Kidney (tissue), 14 donors: ENCODE measurements around the gene CTIF. TPM values are rescaled to one million over a fixed set of nuclear protein-coding genes. Genes with fewer than 3 reads are reported as not detected.

Experiments
- DNase-seq, 5 donors: peaks; one replicate each; pipeline ENCODE4 v3.0.0-alpha.2; 2013 to 2020
- FAIRE-seq: peaks from 2 replicates; lab custom pipeline; 2012; peaks lifted over from hg19 to GRCh38; lab: Jason Lieb, UNC
- H3K27ac ChIP-seq, 2 donors: one replicate each; pipeline ENCODE4 v1.7.0; 2013; ENCODE audit warnings: low read depth in 2 of 2, low read length in 2 of 2, inconsistent platforms in 1 of 2
- H3K27me3 ChIP-seq: one replicate; pipeline ENCODE4 v1.7.1; 2013; ENCODE audit warnings: low read length, inconsistent platforms; ENCODE audit not compliant: control insufficient read depth, insufficient read depth
- H3K36me3 ChIP-seq, 3 donors: one replicate each; pipeline versions ENCODE4 v1.7.0 to v1.7.1; 2013; ENCODE audit warnings: low read length in 3 of 3, control low read depth in 1 of 3, inconsistent platforms in 1 of 3; ENCODE audit not compliant: insufficient read depth in 3 of 3, control insufficient read depth in 2 of 3
- H3K4me1 ChIP-seq, 3 donors: one replicate each; pipeline versions ENCODE4 v1.7.0 to v1.7.1; 2013; ENCODE audit warnings: low read length in 3 of 3, inconsistent platforms in 1 of 3, low read depth in 1 of 3; ENCODE audit not compliant: control insufficient read depth in 2 of 3, insufficient read depth in 2 of 3
- H3K4me3 ChIP-seq, 3 donors: one replicate each; pipeline versions ENCODE4 v1.7.0 to v1.8.1; 2013; ENCODE audit warnings: low read length in 3 of 3, control low read depth in 1 of 3, inconsistent platforms in 1 of 3
- H3K9ac ChIP-seq, 3 donors: one replicate each; pipeline versions ENCODE4 v1.7.0 to v1.7.1; 2013; ENCODE audit warnings: low read length in 3 of 3, control low read depth in 1 of 3, inconsistent platforms in 1 of 3
- H3K9me3 ChIP-seq, 3 donors: one replicate each; pipeline versions ENCODE4 v1.7.0 to v1.7.1; 2013; ENCODE audit warnings: low read length in 3 of 3, control low read depth in 1 of 3, inconsistent platforms in 1 of 3; ENCODE audit not compliant: control insufficient read depth in 2 of 3, insufficient read depth in 1 of 3
- CTCF ChIP-seq: IDR thresholded peaks from 3 replicates; pipeline ENCODE4 v1.5.1; 2012; ENCODE audit warnings: mild to moderate bottlenecking, moderate library complexity, borderline replicate concordance; ENCODE audit not compliant: insufficient read depth; ENCODE audit errors: extremely low read depth
- intact Hi-C: fragments of 100-400 bp; cut with DNase I; formaldehyde crosslinking; loops from one replicate; pipeline ENCODE4 v1.11.1; 2022
- polyA plus RNA-seq: library from polyadenylated mRNA; stranded (reverse); fragments of 350-450 nt; fragmentation: Illumina TruSeq; extraction: RNeasy Lipid Tissue Mini Kit (QIAGEN cat#74804); gene quantifications from one replicate; pipeline ENCODE4 v1.2.3, GENCODE V29; 2014; ENCODE audit warnings: low read depth, low replicate concordance; ENCODE audit not compliant: insufficient read depth
- total RNA-seq: library from RNA; stranded (reverse); fragmentation: NEBNext Ultra II Directional; extraction: Animal tissue kit (Norgen Biotek cat#: 25700); gene quantifications from one replicate; pipeline ENCODE4 v1.2.1, GENCODE V29; 2021
- donor health status: control.
- donor health status: control.
- donor health status: control.
- donor health status: control.
- donor health status: control.
- donor health status: DM: yes; HTN: yes; CAD: no.
- donor health status: Normal renal cell carcinoma (clear cell type).

Gene CTIF
- total and polyA plus RNA-seq, 2 donors from 2014 or later = 37.3 to 41.9 TPM

- intact Hi-C loops = no loop called here
- Histone ChIP-seq H3K27me3 (no peaks in the 10 kb centered on the region), H3K4me1 (peaks cover 0 to 3% (median 0%) of the 10 kb centered on the region in 3 donors), H3K9ac (no peak overlapping the region), H3K27ac (no peak overlapping the region), H3K36me3 (no peaks in the 10 kb centered on the region), H3K9me3 (peaks cover 0 to 10% (median 2%) of the 10 kb centered on the region in 3 donors), H3K4me3 (no peak overlapping the region)
- FAIRE-seq (no peak), DNase-seq (no peak)
- no peak for TF ChIP-seq CTCF
Observed at GRCh38 chr18:48729404-48729803, 190.6 kb downstream of the CTIF start.

GRCh38 chr18:48730010-48730409 is 191.2 kb downstream of the CTIF start:
- peaks cover 0 to 5% (median 0%) of the 10 kb centered on the region in 3 donors for H3K4me1 ChIP-seq
- no peaks in the 10 kb centered on the region for H3K36me3 ChIP-seq
- H3K27me3 ChIP-seq = no peaks in the 10 kb centered on the region
- no peak overlapping the region for H3K27ac ChIP-seq
- no peak overlapping the region for H3K4me3 ChIP-seq
- H3K9me3 ChIP-seq = peaks cover 0 to 10% (median 2%) of the 10 kb centered on the region in 3 donors
- FAIRE-seq (no peak), DNase-seq (peak in 1 of 5 donors; percentile 16)
- intact Hi-C loops = no loop called here
- TF ChIP-seq CTCF = no peak
- no peak overlapping the region for H3K9ac ChIP-seq

GRCh38 chr18:48732767-48733424 is 194.1 kb downstream of the CTIF start:
- peaks cover 0 to 10% (median 0%) of the 10 kb centered on the region in 3 donors for H3K4me1 ChIP-seq
- no peak for FAIRE-seq
- H3K4me3 ChIP-seq = no peak overlapping the region
- intact Hi-C loops = no loop called here
- no peak for TF ChIP-seq CTCF
- DNase-seq = peak in 1 of 5 donors; percentile 44
- no peak overlapping the region for H3K9ac ChIP-seq
- H3K36me3 ChIP-seq = no peaks in the 10 kb centered on the region
- no peaks in the 10 kb centered on the region for H3K27me3 ChIP-seq
- H3K27ac ChIP-seq = no peak overlapping the region
- H3K9me3 ChIP-seq = no peaks in the 10 kb centered on the region
